Measurements from ENCODE around the gene OGFOD2.

DNA sequence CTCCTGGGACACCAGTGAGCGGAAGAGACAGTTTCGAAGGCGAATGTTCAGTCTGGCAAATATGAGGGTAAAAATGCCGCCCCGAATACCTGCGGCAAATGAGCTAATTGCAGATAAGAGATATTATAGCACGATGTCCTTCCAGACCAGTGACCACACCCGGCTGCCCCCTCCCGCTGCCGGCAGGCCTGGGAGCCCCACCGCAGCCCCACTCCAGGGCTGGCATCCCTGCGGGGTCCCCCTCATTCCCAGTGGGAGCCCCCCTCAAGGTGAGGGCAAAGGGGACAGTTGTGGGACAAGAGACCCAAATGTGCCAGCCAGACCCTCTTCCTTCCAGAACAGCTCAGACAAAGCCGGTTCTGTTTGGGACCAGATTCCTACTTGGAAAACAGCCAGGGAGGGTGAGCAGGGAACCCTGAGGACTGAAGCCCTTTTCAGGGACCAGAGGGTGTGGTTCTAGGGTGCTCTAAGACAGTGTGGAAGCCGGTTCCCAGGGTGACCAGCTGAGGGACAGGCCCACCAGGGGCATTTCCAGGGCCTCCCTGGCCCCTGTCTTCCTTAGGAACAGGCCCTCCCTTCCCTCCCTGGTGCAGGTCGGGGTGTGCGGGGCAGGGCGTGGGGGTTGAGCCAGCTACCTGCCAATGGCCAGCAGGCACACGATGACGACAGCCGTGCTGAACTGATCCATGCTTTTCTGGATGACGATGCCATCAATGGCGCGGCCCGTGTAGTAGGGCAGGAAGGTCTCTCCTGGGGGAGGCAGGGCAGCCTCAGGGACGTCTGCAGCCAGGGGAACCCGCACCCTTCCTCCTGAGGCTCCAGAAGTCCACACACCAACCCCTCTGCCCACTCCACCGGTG is 25.0 kb upstream of the OGFOD2 start:
- TF ChIP-seq, protein P1, sequence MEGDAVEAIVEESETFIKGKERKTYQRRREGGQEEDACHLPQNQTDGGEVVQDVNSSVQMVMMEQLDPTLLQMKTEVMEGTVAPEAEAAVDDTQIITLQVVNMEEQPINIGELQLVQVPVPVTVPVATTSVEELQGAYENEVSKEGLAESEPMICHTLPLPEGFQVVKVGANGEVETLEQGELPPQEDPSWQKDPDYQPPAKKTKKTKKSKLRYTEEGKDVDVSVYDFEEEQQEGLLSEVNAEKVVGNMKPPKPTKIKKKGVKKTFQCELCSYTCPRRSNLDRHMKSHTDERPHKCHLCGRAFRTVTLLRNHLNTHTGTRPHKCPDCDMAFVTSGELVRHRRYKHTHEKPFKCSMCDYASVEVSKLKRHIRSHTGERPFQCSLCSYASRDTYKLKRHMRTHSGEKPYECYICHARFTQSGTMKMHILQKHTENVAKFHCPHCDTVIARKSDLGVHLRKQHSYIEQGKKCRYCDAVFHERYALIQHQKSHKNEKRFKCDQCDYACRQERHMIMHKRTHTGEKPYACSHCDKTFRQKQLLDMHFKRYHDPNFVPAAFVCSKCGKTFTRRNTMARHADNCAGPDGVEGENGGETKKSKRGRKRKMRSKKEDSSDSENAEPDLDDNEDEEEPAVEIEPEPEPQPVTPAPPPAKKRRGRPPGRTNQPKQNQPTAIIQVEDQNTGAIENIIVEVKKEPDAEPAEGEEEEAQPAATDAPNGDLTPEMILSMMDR (IDR thresholded peaks at IDR 0.05): no peak
- TF ChIP-seq POLR2AphosphoS5 (IDR thresholded peaks at IDR 0.05) (no peak), POLR2A (IDR thresholded peaks at IDR 0.05) (no peak), EP300 (IDR thresholded peaks at IDR 0.05; ENCODE audit: low read depth) (no peak)
